Measurements from ENCODE around the gene OXNAD1. TPM values are rescaled to one million over a fixed set of nuclear protein-coding genes. Genes with fewer than 3 reads are reported as not detected.
"Not testable (repeated sequence)": the region's sequence is repeated elsewhere in the genome, so short reads cannot be mapped to it uniquely, and the experiment has no call there.

The OXNAD1 gene
- total and polyA plus RNA-seq, 7 donors: 11.3 to 23.1 (median 14.4) TPM

DNA sequence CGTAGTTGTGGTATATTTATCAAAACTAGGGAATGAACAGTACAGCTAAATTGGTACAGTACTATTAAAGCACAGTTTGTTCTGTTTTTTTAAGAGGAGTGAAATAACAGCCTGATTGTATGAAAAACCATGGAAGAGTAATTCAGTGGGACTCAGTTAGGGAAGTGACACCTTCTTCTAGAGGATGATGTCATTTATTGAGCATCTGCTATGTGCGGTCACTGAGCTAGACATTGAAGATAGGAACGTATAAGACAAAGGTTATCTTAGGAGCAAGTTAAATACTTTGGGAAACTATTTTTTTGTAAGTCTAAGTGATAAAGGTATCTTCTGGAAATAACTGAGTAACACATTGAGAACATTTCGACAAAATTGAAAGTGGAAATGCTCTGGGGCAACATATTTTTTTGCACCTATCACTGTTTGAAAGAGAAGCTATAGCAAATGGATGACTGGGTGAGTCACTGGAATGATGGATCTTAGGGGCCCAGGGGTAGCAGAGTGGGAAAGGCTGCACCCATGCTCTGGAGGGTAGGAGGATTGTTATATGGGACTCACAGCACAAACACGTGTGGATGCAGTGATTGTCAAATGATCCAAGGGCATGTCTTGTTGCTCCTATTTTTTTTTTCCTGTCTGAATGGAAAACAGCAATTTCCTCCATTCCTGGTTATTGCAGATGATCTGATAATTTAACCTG lies 43.0 kb downstream of the OXNAD1 start:
- 87% methylated on average over 5 of the region's 5 CpGs for WGBS, 2 donors

DNA sequence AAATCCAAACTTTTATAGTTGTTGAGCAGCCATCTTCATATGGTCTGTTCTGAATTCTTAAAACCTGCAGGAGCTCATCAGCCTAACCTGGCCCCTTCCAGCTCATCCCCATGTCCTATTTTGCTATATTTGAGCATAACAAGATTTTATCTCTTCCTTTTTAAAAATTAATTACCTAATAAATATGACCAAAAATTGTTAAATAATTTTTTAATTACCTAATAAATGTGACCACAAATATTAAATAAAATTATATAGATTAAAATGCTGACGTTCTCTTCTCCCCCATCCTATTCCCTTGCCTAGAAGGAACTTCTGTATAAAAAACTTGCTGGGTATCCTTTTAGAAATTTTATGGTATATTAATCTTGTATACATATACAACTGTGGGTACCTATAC lies 43.7 kb downstream of the OXNAD1 start:
- Histone ChIP-seq H3K27ac (no peak overlapping the region), H3K27me3 (no peaks in the 10 kb centered on the region), H3K36me3 (peaks cover 0 to 29% (median 0%) of the 10 kb centered on the region in 4 donors), H3K9me3 (no peaks in the 10 kb centered on the region), H3K4me1 (no peaks in the 10 kb centered on the region), H3K4me3 (no peak overlapping the region)
- 94 to 97% methylated on average over 1 of the region's 1 CpG for WGBS, 2 donors
- intact Hi-C loops (cut with DNase I): no loop called here
- TF ChIP-seq POLR2AphosphoS5 (IDR thresholded peaks at IDR 0.05) (no peak), CTCF (IDR thresholded peaks at IDR 0.05) (no peak), EP300 (IDR thresholded peaks at IDR 0.05) (no peak), POLR2A (IDR thresholded peaks at IDR 0.05) (no peak)
- no peak for DNase-seq

More for the DNA sequence above, 43.0 kb downstream of the OXNAD1 start:
- H3K27me3 ChIP-seq: no peaks in the 10 kb centered on the region
- H3K4me1 ChIP-seq: no peaks in the 10 kb centered on the region
- H3K4me3 ChIP-seq: no peak overlapping the region
- TF ChIP-seq POLR2AphosphoS5 (IDR thresholded peaks at IDR 0.05): no peak
- TF ChIP-seq CTCF (IDR thresholded peaks at IDR 0.05): no peak
- TF ChIP-seq EP300 (IDR thresholded peaks at IDR 0.05): no peak
- TF ChIP-seq POLR2A (IDR thresholded peaks at IDR 0.05): no peak
- DNase-seq: no peak
- peaks cover 0 to 29% (median 0%) of the 10 kb centered on the region in 4 donors for H3K36me3 ChIP-seq
- intact Hi-C loops (cut with DNase I): no loop called here
- no peaks in the 10 kb centered on the region for H3K9me3 ChIP-seq
- H3K27ac ChIP-seq: no peak overlapping the region

- no peak for TF ChIP-seq POLR2AphosphoS5 (IDR thresholded peaks at IDR 0.05)
- no peak for TF ChIP-seq POLR2A (IDR thresholded peaks at IDR 0.05)
- TF ChIP-seq CTCF (IDR thresholded peaks at IDR 0.05): no peak
- TF ChIP-seq EP300 (IDR thresholded peaks at IDR 0.05): no peak
- Histone ChIP-seq H3K27ac (peak overlapping the region in 1 of 4 donors; percentile 74), H3K27me3 (no peaks in the 10 kb centered on the region), H3K4me1 (no peaks in the 10 kb centered on the region), H3K36me3 (peaks cover 0 to 25% (median 0%) of the 10 kb centered on the region in 4 donors), H3K4me3 (no peak overlapping the region), H3K9me3 (no peaks in the 10 kb centered on the region)
- DNase-seq: no peak
- intact Hi-C loops (cut with DNase I): no loop called here
- 55 to 76% methylated on average over 1 to 2 of the region's 2 CpGs for WGBS, 2 donors
Measured at GRCh38 chr3:16309558-16309957, 44.5 kb downstream of the OXNAD1 start.

- H3K4me3 ChIP-seq; intact Hi-C loops (cut with DNase I); H3K4me1 ChIP-seq; H3K9me3 ChIP-seq; H3K27me3 ChIP-seq; DNase-seq: not testable (repeated sequence)
- 93 to 97% methylated on average over 7 of the region's 7 CpGs for WGBS, 2 donors
- H3K27ac ChIP-seq: peak overlapping the region in 1 of 4 donors; percentile 74
- peaks cover 0 to 20% (median 0%) of the 10 kb centered on the region in 4 donors for H3K36me3 ChIP-seq
Measured at GRCh38 chr3:16310486-16310885, 45.5 kb downstream of the OXNAD1 start.

- WGBS, 2 donors: 42 to 74% methylated on average over 6 of the region's 6 CpGs
Measured at GRCh38 chr3:16311960-16312451, 47.0 kb downstream of the OXNAD1 start.

More at GRCh38 chr3:16311960-16312451, 47.0 kb downstream of the OXNAD1 start:
- H3K4me3 ChIP-seq: no peak overlapping the region
- H3K27ac ChIP-seq: peak overlapping the region in 1 of 4 donors; percentile 74
- DNase-seq: no peak
- no peaks in the 10 kb centered on the region for H3K9me3 ChIP-seq
- peaks cover 0 to 26% (median 2%) of the 10 kb centered on the region in 4 donors for H3K36me3 ChIP-seq
- no peak for TF ChIP-seq EP300 (IDR thresholded peaks at IDR 0.05)
- TF ChIP-seq CTCF (IDR thresholded peaks at IDR 0.05): no peak
- no peak for TF ChIP-seq POLR2AphosphoS5 (IDR thresholded peaks at IDR 0.05)
- TF ChIP-seq POLR2A (IDR thresholded peaks at IDR 0.05): no peak
- no peaks in the 10 kb centered on the region for H3K27me3 ChIP-seq
- no peaks in the 10 kb centered on the region for H3K4me1 ChIP-seq
- intact Hi-C loops (cut with DNase I): no loop called here
